ENCODE results near the gene POU2F1. TPM values are rescaled to one million over a fixed set of nuclear protein-coding genes. Genes with fewer than 3 reads are reported as not detected.

POU2F1 gene
- total and polyA plus RNA-seq, 2 donors (not counting 3 experiments of a cell fraction or from before 2014, with no cell fraction given) = 6.0 to 12.9 TPM

- Histone ChIP-seq H3K36me3 (ENCODE audit: control insufficient read depth in 2 of 2, extremely low read depth in 1 of 2, insufficient read depth in 2 of 2, low read length in 2 of 2) (no peaks in the 10 kb centered on the region), H3K4me2 (ENCODE audit: insufficient read depth, low read length) (no peak overlapping the region), H3K9ac (replicated peaks; ENCODE audit: extremely low read depth, insufficient read depth, low read length) (no peak overlapping the region), H4K20me1 (replicated peaks; ENCODE audit: control insufficient read depth, extremely low read depth, insufficient read depth, low read length) (no peaks in the 10 kb centered on the region), H3K4me1 (ENCODE audit: control insufficient read depth, extremely low read depth, insufficient read depth, low read length) (no peaks in the 10 kb centered on the region), H2AFZ (ENCODE audit: low read depth, low read length) (no peak overlapping the region), H3K9me1 (replicated peaks; ENCODE audit: control insufficient read depth, extremely low read depth, insufficient read depth, low read length) (no peaks in the 10 kb centered on the region), H3K4me3 (replicated peaks in 1 of 3; ENCODE audit: insufficient read depth in 1 of 3, low read depth in 1 of 3, low read length in 3 of 3) (no peak overlapping the region), H3K79me2 (ENCODE audit: control insufficient read depth, insufficient read depth, low read length) (no peaks in the 10 kb centered on the region), H3K27ac (ENCODE audit: insufficient read depth, low read depth, low read length) (no peak overlapping the region), H3K9me3 (replicated peaks; ENCODE audit: control insufficient read depth, insufficient read depth, low read length) (no peaks in the 10 kb centered on the region), H3K27me3 (ENCODE audit: control insufficient read depth in 2 of 2, insufficient read depth in 2 of 2, low read length in 2 of 2) (peaks cover 6 to 9% of the 10 kb centered on the region in 2 experiments)
- TF ChIP-seq JUN (IDR thresholded peaks at IDR 0.05; ENCODE audit: borderline replicate concordance, insufficient read depth, insufficient read length, low read depth) (no peak), EZH2 (IDR thresholded peaks at IDR 0.05; ENCODE audit: borderline replicate concordance, low read depth, low read length, severe bottlenecking) (no peak), FOS (IDR thresholded peaks at IDR 0.05; ENCODE audit: borderline replicate concordance, insufficient read depth, low read length) (no peak), CTCF (IDR thresholded peaks at IDR 0.05; ENCODE audit: extremely low read depth in 1 of 2, insufficient read depth in 1 of 2, low read depth in 1 of 2, low read length in 2 of 2) (no peak), MAX (IDR thresholded peaks at IDR 0.05; ENCODE audit: insufficient read depth, insufficient read length) (no peak), GATA2 (IDR thresholded peaks at IDR 0.05; ENCODE audit: insufficient read depth, insufficient read length, low read depth, low read length) (no peak), POLR2A (IDR thresholded peaks at IDR 0.05; ENCODE audit: low read depth, low read length) (no peak), POLR2AphosphoS5 (IDR thresholded peaks at IDR 0.05; ENCODE audit: insufficient read depth, low read depth, low read length) (no peak), MYC (IDR thresholded peaks at IDR 0.05; ENCODE audit: low read depth, low read length) (no peak)
- FAIRE-seq = no peak
- ChIA-PET POLR2A (no interaction called here), CTCF (no interaction called here)
- dilution Hi-C loops (cut with MboI; ENCODE audit: extremely low pct_ligation_motif_present, low sequenced_read_pairs) (no loop called here), intact Hi-C loops (cut with micrococcal nuclease) (no loop called here)
- DNase-seq (ENCODE audit: low read depth, low spot score) = no peak
- no TSS peak for BruUV-seq (replicated peaks)
Observed at GRCh38 chr1:167184081-167184480, 36.6 kb upstream of the POU2F1 start.
